Placental epithelial cell (primary cell): ENCODE results near the gene ITPKA. TPM values are rescaled to one million over a fixed set of nuclear protein-coding genes. Genes with fewer than 3 reads are reported as not detected.

ENCODE experiments used
- small RNA-seq: library from RNA; depleted of rRNA; stranded (forward); fragments of <200 nt; gene quantifications from one replicate; pipeline ENCODE3, GENCODE V24; 2012
- total RNA-seq: library from RNA; depleted of rRNA; stranded (reverse); fragments of >200 nt; gene quantifications from 2 replicates; pipeline ENCODE4 v1.2.3, GENCODE V29; 2012

Gene ITPKA
- total RNA-seq = under 0.01 TPM in 1 of 2 replicates, not detected in the other

DNA sequence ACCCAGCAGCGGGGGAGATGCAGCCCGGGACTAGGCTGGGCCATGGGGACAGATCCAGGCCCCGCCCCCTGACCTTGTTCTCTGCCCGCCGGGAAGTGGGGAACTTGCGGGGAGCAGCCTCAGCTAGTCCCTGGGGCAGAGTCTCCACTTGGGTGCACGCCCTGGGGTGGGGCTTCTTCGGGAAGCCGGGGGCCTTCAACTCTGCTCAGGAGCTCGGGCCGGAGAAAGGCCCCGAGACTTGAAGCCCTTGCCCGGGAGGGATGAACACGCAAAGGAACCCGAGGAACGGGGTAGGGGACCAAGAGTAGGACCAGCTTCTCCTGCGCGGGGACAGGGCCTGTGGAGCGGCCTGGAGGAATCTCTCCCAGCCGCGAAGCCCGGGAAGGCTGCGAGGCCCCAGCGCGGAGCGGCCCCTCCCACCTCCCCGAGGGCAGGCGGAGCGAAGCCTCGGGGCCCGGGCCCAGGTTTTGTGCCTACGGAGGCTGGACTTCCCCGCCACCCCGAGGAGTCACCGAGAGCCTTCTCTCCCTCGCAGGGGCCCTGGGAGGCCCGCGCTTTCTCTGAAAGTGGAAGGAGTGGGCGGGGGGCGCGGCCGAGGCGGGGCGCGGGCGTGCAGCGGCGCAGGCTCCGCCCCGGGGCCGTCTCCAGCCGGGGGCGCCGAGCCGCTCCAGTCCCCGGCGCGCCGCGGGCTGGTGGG, at the start of gene ITPKA:
TSS of gene ITPKA (plus strand) at position 670 of the 697 bp plus-strand sequence. CDS start 54 bp downstream, outside the sequence.

DNA sequence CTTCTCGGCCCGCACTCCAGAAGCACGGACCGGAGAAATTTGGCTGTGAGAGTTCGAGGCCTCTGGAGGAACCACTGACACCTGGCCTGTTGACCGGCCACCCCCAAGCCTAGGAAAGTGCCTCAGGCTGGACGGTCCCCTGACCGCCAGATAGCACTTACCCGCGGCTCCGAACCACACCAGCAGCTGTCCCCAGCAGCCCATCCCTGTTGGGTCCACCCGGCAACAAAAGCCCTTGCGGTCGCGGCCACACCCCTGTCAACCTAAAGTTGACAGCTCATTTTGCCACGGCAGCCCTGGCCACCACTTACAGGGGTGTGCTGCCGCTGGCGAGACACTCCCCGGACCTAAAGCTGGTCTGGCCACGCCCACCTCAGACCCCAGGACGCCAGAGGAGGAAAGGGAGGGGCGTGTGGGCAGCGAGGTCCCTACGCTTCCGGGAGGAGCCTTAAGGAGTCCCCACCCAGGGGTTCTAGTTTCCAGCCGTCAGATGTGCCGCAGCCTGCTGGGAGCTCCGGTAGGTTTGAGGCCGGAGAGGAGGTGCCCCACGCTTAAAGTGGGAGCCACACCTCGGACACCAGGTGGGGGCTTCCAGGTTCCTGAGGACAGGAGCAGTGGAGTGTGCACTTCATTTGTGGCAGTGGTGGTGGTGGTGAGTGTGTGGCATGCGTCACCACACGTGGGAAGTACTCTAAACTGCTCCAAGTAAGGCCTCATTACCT, 20.0 kb downstream of the ITPKA start, which contains the start of gene LTK:
TSS of gene LTK (minus strand) at position 322 of the 722 bp plus-strand sequence. CDS start at position 204, 118 bp downstream.

Small RNAs within 50 kb of the gene (small RNA-seq; reads per million reads assigned to genes)
- not detected for gene RNU6-1169P

Other genes starting within 250 kb of the ITPKA start
- 2.7 and 4.1 TPM in 2 replicates for gene OIP5, start 161.3 kb upstream of the ITPKA start, total RNA-seq
- 11.8 and 26.8 TPM in 2 replicates for gene NUSAP1, start 161.0 kb upstream of the ITPKA start, total RNA-seq
- 13.0 and 16.3 TPM in 2 replicates for gene NDUFAF1, start 91.4 kb upstream of the ITPKA start, total RNA-seq
- 15.6 and 18.8 TPM in 2 replicates for gene RTF1, start 76.8 kb upstream of the ITPKA start, total RNA-seq
- gene LTK, start 20.0 kb downstream of the ITPKA start, total RNA-seq = under 0.01 TPM in 1 of 2 replicates, not detected in the other
- gene RPAP1, start 50.4 kb downstream of the ITPKA start, total RNA-seq = 18.1 and 21.4 TPM in 2 replicates
- gene TYRO3, start 65.3 kb downstream of the ITPKA start, total RNA-seq = 7.8 and 12.6 TPM in 2 replicates
- 33.4 and 37.3 TPM in 2 replicates for gene MGA, start 166.5 kb downstream of the ITPKA start, total RNA-seq